ENCODE results near the gene SPINK2. TPM values are rescaled to one million over a fixed set of nuclear protein-coding genes. Genes with fewer than 3 reads are reported as not detected.

Gene SPINK2
- total RNA-seq, 1 experiment from 2014 or later, result not detected

- DNase-seq (ENCODE audit: extremely low read depth, low read depth), result no peak
Observed at GRCh38 chr4:56803471-56803870, 18.0 kb downstream of the SPINK2 start.

GRCh38 chr4:56799824-56800756 lies 21.4 kb downstream of the SPINK2 start:
- DNase-seq (ENCODE audit: extremely low read depth, low read depth), result peak; percentile 78

GRCh38 chr4:56799161-56799759 lies 22.2 kb downstream of the SPINK2 start:
- DNase-seq (ENCODE audit: extremely low read depth, low read depth), result no peak

GRCh38 chr4:56796211-56796610 lies 25.3 kb downstream of the SPINK2 start:
- no peak for DNase-seq (ENCODE audit: extremely low read depth, low read depth)

GRCh38 chr4:56791316-56791715 lies 30.2 kb downstream of the SPINK2 start:
- no peak for DNase-seq (ENCODE audit: extremely low read depth, low read depth)

- no peak for DNase-seq (ENCODE audit: extremely low read depth, low read depth)
Observed at GRCh38 chr4:56790691-56791091, 30.8 kb downstream of the SPINK2 start.

GRCh38 chr4:56788081-56788480 lies 33.4 kb downstream of the SPINK2 start:
- no peak for DNase-seq (ENCODE audit: extremely low read depth, low read depth)

- no peak for DNase-seq (ENCODE audit: extremely low read depth, low read depth)
Observed at GRCh38 chr4:56787380-56787779, 34.1 kb downstream of the SPINK2 start.

- DNase-seq (ENCODE audit: extremely low read depth, low read depth), result no peak
Observed at GRCh38 chr4:56786955-56787354, 34.5 kb downstream of the SPINK2 start.

- no peak for DNase-seq (ENCODE audit: extremely low read depth, low read depth)
Observed at GRCh38 chr4:56783986-56784385, 37.5 kb downstream of the SPINK2 start.

- DNase-seq (ENCODE audit: extremely low read depth, low read depth), result no peak
Observed at GRCh38 chr4:56782019-56782418, 39.5 kb downstream of the SPINK2 start.

- DNase-seq (ENCODE audit: extremely low read depth, low read depth), result no peak
Observed at GRCh38 chr4:56773346-56773745, 48.2 kb downstream of the SPINK2 start.

- no peak for DNase-seq (ENCODE audit: extremely low read depth, low read depth)
Observed at GRCh38 chr4:56772134-56772533, 49.4 kb downstream of the SPINK2 start.

- DNase-seq (ENCODE audit: extremely low read depth, low read depth), result no peak
Observed at GRCh38 chr4:56768763-56769162, 52.7 kb downstream of the SPINK2 start.

GRCh38 chr4:56768316-56768715 lies 53.2 kb downstream of the SPINK2 start:
- no peak for DNase-seq (ENCODE audit: extremely low read depth, low read depth)

GRCh38 chr4:56767567-56767966 lies 53.9 kb downstream of the SPINK2 start:
- DNase-seq (ENCODE audit: extremely low read depth, low read depth), result no peak

- no peak for DNase-seq (ENCODE audit: extremely low read depth, low read depth)
Observed at GRCh38 chr4:56764775-56765174, 56.7 kb downstream of the SPINK2 start.

GRCh38 chr4:56764223-56764622 lies 57.3 kb downstream of the SPINK2 start:
- no peak for DNase-seq (ENCODE audit: extremely low read depth, low read depth)

GRCh38 chr4:56762484-56763250 lies 58.8 kb downstream of the SPINK2 start:
- DNase-seq (ENCODE audit: extremely low read depth, low read depth), result no peak

- no peak for DNase-seq (ENCODE audit: extremely low read depth, low read depth)
Observed at GRCh38 chr4:56760183-56760582, 61.3 kb downstream of the SPINK2 start.

Data from NCI-H460 (cell line).